Neuronal stem cell (in vitro differentiated cells): ENCODE results near the gene P3H4.
"Not testable (repeated sequence)": the region's sequence is repeated elsewhere in the genome, so short reads cannot be mapped to it uniquely, and the experiment has no call there.

Experiments
- DNase-seq: peaks from one replicate; pipeline ENCODE4 v3.0.0-alpha.2; 2013; ENCODE audit warnings: low spot score
- H2AFZ ChIP-seq: one replicate; pipeline ENCODE4 v1.6.1; 2013; ENCODE audit warnings: mild to moderate bottlenecking, low read length, inconsistent platforms
- H2AK5ac ChIP-seq: 2 replicates; pipeline ENCODE4 v1.6.1; 2013; ENCODE audit warnings: low read depth, mild to moderate bottlenecking, inconsistent platforms, low read length, moderate library complexity, mixed read lengths
- H2BK120ac ChIP-seq: 2 replicates; pipeline ENCODE4 v1.6.1; 2013; ENCODE audit warnings: low read depth, mild to moderate bottlenecking, inconsistent platforms, low read length, moderate library complexity, mixed read lengths
- H2BK12ac ChIP-seq: one replicate; pipeline ENCODE4 v1.6.1; 2013; ENCODE audit warnings: low read length, inconsistent platforms
- H2BK15ac ChIP-seq: 2 replicates; pipeline ENCODE4 v1.6.1; 2013; ENCODE audit warnings: mild to moderate bottlenecking, low read length, inconsistent platforms, mixed read lengths
- H2BK5ac ChIP-seq: one replicate; pipeline ENCODE4 v1.6.1; 2013; ENCODE audit warnings: inconsistent platforms, mild to moderate bottlenecking, low read length, moderate library complexity
- H3K14ac ChIP-seq: one replicate; pipeline ENCODE4 v1.6.1; 2013; ENCODE audit warnings: low read length, inconsistent platforms
- H3K18ac ChIP-seq: 2 replicates; pipeline ENCODE4 v1.6.1; 2013; ENCODE audit warnings: low read length, inconsistent platforms
- H3K23ac ChIP-seq: 2 replicates; pipeline ENCODE4 v1.6.1; 2013; ENCODE audit warnings: low read depth, mild to moderate bottlenecking, mixed read lengths, low read length, inconsistent platforms; ENCODE audit not compliant: poor library complexity
- H3K27ac ChIP-seq: replicated peaks from 3 replicates; pipeline ENCODE4 v1.5.1; 2013; ENCODE audit warnings: low read length, inconsistent platforms
- H3K27me3 ChIP-seq, 3 experiments: 2 replicates each; pipeline ENCODE4 v1.6.1; 2013; ENCODE audit warnings: low read length in 3 of 3, mild to moderate bottlenecking in 2 of 3, inconsistent platforms in 1 of 3, low read depth in 1 of 3, mixed read lengths in 1 of 3, moderate library complexity in 1 of 3; ENCODE audit not compliant: control insufficient read depth in 3 of 3, insufficient read depth in 3 of 3
- H3K36me3 ChIP-seq, 2 donors: replicated peaks in 1 of 2; 2 replicates each; pipeline ENCODE4 v1.6.1; 2013; ENCODE audit warnings: low read length in 2 of 2; ENCODE audit not compliant: control insufficient read depth in 2 of 2, insufficient read depth in 2 of 2
- H3K4ac ChIP-seq: 2 replicates; pipeline ENCODE4 v1.6.1; 2013; ENCODE audit warnings: inconsistent platforms, mild to moderate bottlenecking, low read length, moderate library complexity
- H3K4me1 ChIP-seq, 2 donors: 1 replicate in 1 of 2; 2 replicates in 1 of 2; pipeline ENCODE4 v1.6.1; 2013; ENCODE audit warnings: low read length in 2 of 2, low read depth in 1 of 2; ENCODE audit not compliant: control insufficient read depth in 2 of 2, insufficient read depth in 1 of 2
- H3K4me2 ChIP-seq: one replicate; pipeline ENCODE4 v1.6.1; 2013; ENCODE audit warnings: mild to moderate bottlenecking, low read length, inconsistent platforms; ENCODE audit not compliant: insufficient read depth, poor library complexity, severe bottlenecking
- H3K4me3 ChIP-seq, 2 donors: 2 replicates each; pipeline ENCODE4 v1.5.1; 2013; ENCODE audit warnings: low read length in 2 of 2, mild to moderate bottlenecking in 2 of 2, inconsistent platforms in 1 of 2, moderate library complexity in 1 of 2
- H3K79me1 ChIP-seq: one replicate; pipeline ENCODE4 v1.6.1; 2013; ENCODE audit warnings: low read depth, mild to moderate bottlenecking, inconsistent platforms, low read length, moderate library complexity
- H3K9ac ChIP-seq: one replicate; pipeline ENCODE4 v1.6.1; 2013; ENCODE audit warnings: mild to moderate bottlenecking, low read depth, low read length, inconsistent platforms; ENCODE audit not compliant: poor library complexity
- H3K9me3 ChIP-seq, 2 donors: replicated peaks in 1 of 2; 2 replicates each; pipeline versions ENCODE3 to v1.6.1; 2013; ENCODE audit warnings: low read length in 2 of 2, mild to moderate bottlenecking in 2 of 2, inconsistent platforms in 1 of 2, low read depth in 1 of 2, mixed read lengths in 1 of 2, moderate library complexity in 1 of 2; ENCODE audit not compliant: control insufficient read depth in 2 of 2, insufficient read depth in 1 of 2
- H4K8ac ChIP-seq: one replicate; pipeline ENCODE4 v1.6.1; 2013; ENCODE audit warnings: low read depth, mild to moderate bottlenecking, inconsistent platforms, low read length, moderate library complexity
- H4K91ac ChIP-seq: one replicate; pipeline ENCODE4 v1.6.1; 2013; ENCODE audit warnings: low read length, low read depth, mild to moderate bottlenecking, inconsistent platforms; ENCODE audit not compliant: poor library complexity
- WGBS, 2 donors: extraction: QIAGEN DNeasy Blood & Tissue Kit; methylation state at CpG; one replicate each; pipeline ENCODE4 v1.1.7; 2013; ENCODE audit warnings: missing lambda C conversion rate in 2 of 2, mixed read lengths in 1 of 2; ENCODE audit not compliant: insufficient read length in 2 of 2, insufficient replicate concordance in 1 of 2; ENCODE audit errors: extremely low coverage in 2 of 2; 5-methylcytosine and 5-hydroxymethylcytosine counted together

P3H4 gene

DNA sequence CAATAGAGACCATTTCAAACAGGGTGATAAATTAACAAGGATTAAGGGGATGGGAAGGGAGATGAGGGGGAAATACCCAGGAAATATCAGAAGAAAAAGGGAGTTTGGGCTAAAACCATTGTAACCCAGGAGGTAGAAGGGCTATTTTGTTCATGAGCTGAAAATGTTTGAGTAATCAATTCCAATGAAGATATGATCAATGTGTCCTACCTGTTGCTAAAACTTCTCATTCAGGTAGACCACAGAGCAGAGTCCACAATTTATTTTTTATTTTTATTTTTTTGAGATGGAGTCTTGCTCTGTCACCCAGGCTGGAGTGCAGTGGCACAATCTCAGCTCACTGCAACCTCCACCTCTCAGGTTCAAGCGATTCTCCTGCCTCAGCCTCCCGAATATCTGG, 27.7 kb upstream of the P3H4 start:
- not testable (repeated sequence) for DNase-seq, H2BK12ac ChIP-seq, H3K4me2 ChIP-seq, H2BK120ac ChIP-seq, H3K4me1 ChIP-seq, H3K18ac ChIP-seq, H2AFZ ChIP-seq, H2BK15ac ChIP-seq, H4K8ac ChIP-seq, H3K36me3 ChIP-seq, H2BK5ac ChIP-seq, H3K4ac ChIP-seq, H3K4me3 ChIP-seq, H3K9ac ChIP-seq, H3K14ac ChIP-seq, H3K79me1 ChIP-seq, H3K27me3 ChIP-seq, H3K27ac ChIP-seq, H4K91ac ChIP-seq, H3K9me3 ChIP-seq, H2AK5ac ChIP-seq, H3K23ac ChIP-seq
- WGBS, 2 donors = no CpG with 5 or more reads among the region's 2 CpGs

DNA sequence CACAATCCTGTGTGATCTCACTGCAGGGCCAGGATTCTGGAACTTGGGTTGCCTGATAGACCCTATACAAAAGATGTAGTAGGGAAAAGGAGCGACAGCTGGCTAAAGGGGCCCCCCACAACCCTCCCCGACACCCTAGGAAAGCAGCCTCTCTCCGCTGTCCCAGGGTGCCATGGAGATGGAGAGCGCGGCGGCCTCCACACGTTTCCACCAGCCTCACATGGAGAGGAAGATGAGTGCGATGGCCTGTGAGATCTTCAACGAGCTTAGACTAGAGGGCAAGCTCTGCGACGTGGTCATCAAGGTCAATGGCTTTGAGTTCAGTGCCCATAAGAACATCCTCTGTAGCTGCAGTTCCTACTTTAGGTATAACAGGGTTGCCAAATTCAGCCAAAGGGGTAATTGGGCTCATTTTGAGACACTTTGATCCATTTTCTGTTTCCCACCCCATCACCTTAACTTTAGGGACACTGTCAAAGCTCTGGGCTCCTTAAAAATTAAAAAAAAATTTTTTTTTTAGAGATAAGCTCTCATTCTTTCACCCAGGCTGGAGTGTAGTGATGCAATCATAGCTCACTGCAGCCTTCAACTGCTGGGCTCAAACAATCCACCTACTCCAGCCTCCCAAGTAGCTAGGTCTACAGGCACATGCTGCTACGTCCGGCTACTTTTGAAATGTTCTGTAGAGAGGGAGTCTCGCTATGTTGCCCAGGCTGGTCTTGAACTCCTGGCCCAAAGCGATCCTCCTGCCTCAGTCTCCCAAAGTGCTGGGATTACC, 26.2 kb upstream of the P3H4 start, which contains the start of gene KLHL10:
Gene KLHL10 (plus strand): TSS at position 65 of the 778 bp plus-strand sequence. CDS start 108 bp downstream, at position 173.
- no peak for DNase-seq
- H3K14ac ChIP-seq = no peak within 1 kb of the TSS
- H3K4ac ChIP-seq = no peak within 1 kb of the TSS
- H3K9me3 ChIP-seq = no peaks in the 10 kb centered on the region
- peaks cover 0 to 19% of the 10 kb centered on the region in 2 donors for H3K36me3 ChIP-seq
- no peak within 1 kb of the TSS for H4K91ac ChIP-seq
- H4K8ac ChIP-seq = no peak within 1 kb of the TSS
- no peak within 1 kb of the TSS for H3K27ac ChIP-seq
- H3K4me3 ChIP-seq = peak within 1 kb of the TSS in 1 of 2 donors; percentile 92
- no CpG with 5 or more reads among the region's 15 CpGs for WGBS, 2 donors
- no peak within 1 kb of the TSS for H2BK12ac ChIP-seq
- H2BK120ac ChIP-seq = no peak within 1 kb of the TSS
- peak within 1 kb of the TSS; percentile 98 for H2AFZ ChIP-seq
- H3K27me3 ChIP-seq = peaks cover 0 to 3% (median 0%) of the 10 kb centered on the region in 3 experiments
- peaks cover 4% of the 10 kb centered on the region for H3K79me1 ChIP-seq
- H3K23ac ChIP-seq = peak within 1 kb of the TSS; percentile 88
- no peak within 1 kb of the TSS for H3K9ac ChIP-seq
- no peak within 1 kb of the TSS for H2AK5ac ChIP-seq
- no peak within 1 kb of the TSS for H3K18ac ChIP-seq
- no peak within 1 kb of the TSS for H2BK15ac ChIP-seq
- no peak within 1 kb of the TSS for H2BK5ac ChIP-seq
- H3K4me1 ChIP-seq = peaks cover 3% of the 10 kb centered on the region in 2 donors
- no peak within 1 kb of the TSS for H3K4me2 ChIP-seq

DNA sequence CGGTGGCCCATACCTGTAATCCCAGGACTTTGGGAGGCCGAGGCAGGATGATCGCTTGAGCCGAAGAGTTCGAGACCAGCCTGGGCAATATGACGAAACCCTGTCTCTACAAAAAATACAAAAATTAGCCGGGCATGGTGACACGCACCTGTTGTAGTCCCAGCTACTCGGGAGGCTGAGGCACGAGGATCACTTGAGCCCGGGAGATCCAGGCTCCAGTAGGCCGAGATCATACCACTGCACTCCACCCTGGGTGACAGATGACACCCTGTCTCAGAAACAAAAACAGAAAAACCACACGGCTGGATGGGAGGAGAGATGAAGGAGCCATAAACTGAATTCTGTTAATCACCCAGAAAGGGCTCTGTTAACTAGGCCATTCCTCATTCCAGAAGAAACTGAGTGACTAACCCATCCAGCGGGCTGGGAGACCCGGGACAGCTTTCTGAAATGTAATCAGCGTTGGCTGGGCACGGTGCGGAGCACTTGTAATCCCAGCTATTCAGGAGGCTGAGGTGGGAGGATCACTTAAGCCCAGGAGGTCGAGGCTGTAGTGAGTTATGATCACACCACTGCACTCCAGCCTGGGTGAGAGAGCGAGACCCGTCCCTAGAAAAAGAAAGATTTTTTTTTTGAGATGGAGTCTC, 24.9 kb upstream of the P3H4 start:
- no CpG with 5 or more reads among the region's 21 CpGs for WGBS, 2 donors
- Histone ChIP-seq H3K79me1 (peaks cover 4% of the 10 kb centered on the region), H2BK15ac (no peak overlapping the region), H2AFZ (peak overlapping the region; percentile 98), H3K4me1 (peaks cover 3% of the 10 kb centered on the region in 2 donors), H4K91ac (no peak overlapping the region), H3K14ac (no peak overlapping the region), H3K27me3 (peaks cover 0 to 3% (median 0%) of the 10 kb centered on the region in 3 experiments), H2AK5ac (no peak overlapping the region), H3K4ac (no peak overlapping the region), H3K4me3 (peak overlapping the region; percentile 53 to 92), H3K9me3 (no peaks in the 10 kb centered on the region), H3K27ac (no peak overlapping the region), H3K18ac (no peak overlapping the region), H2BK12ac (no peak overlapping the region), H2BK120ac (no peak overlapping the region), H3K9ac (peak overlapping the region; percentile 32), H3K36me3 (peaks cover 3 to 31% of the 10 kb centered on the region in 2 donors), H3K4me2 (peak overlapping the region; percentile 78), H2BK5ac (no peak overlapping the region), H4K8ac (no peak overlapping the region), H3K23ac (no peak overlapping the region)
- no peak for DNase-seq
